22Rv1 (cell line): ENCODE data around the gene SLC9A7.
A peak's percentile ranks its signal among the peaks of the same experiment; 100 is the strongest.

ENCODE experiments used
- H3K27ac ChIP-seq: fragments of 450-650 bp; 2 replicates; pipeline ENCODE4 v1.5.1; 2017
- ZFX ChIP-seq: fragments of 450-650 bp; IDR thresholded peaks from 2 replicates; pipeline ENCODE4 v1.6.1; 2017; ENCODE audit warnings: antibody characterized with exemption, borderline replicate concordance
- TF ChIP-seq, protein P1 (sequence below): fragments of 450-650 bp; IDR thresholded peaks from 2 replicates; pipeline ENCODE4 v1.5.1; 2017; ENCODE audit warnings: mild to moderate bottlenecking

SLC9A7 gene

GRCh38 chrX:46624090-46624786 is 134.7 kb downstream of the SLC9A7 start:
- no peak for TF ChIP-seq ZFX
- TF ChIP-seq, protein P1, sequence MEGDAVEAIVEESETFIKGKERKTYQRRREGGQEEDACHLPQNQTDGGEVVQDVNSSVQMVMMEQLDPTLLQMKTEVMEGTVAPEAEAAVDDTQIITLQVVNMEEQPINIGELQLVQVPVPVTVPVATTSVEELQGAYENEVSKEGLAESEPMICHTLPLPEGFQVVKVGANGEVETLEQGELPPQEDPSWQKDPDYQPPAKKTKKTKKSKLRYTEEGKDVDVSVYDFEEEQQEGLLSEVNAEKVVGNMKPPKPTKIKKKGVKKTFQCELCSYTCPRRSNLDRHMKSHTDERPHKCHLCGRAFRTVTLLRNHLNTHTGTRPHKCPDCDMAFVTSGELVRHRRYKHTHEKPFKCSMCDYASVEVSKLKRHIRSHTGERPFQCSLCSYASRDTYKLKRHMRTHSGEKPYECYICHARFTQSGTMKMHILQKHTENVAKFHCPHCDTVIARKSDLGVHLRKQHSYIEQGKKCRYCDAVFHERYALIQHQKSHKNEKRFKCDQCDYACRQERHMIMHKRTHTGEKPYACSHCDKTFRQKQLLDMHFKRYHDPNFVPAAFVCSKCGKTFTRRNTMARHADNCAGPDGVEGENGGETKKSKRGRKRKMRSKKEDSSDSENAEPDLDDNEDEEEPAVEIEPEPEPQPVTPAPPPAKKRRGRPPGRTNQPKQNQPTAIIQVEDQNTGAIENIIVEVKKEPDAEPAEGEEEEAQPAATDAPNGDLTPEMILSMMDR: no peak
- peak overlapping the region; percentile 58 for H3K27ac ChIP-seq

DNA sequence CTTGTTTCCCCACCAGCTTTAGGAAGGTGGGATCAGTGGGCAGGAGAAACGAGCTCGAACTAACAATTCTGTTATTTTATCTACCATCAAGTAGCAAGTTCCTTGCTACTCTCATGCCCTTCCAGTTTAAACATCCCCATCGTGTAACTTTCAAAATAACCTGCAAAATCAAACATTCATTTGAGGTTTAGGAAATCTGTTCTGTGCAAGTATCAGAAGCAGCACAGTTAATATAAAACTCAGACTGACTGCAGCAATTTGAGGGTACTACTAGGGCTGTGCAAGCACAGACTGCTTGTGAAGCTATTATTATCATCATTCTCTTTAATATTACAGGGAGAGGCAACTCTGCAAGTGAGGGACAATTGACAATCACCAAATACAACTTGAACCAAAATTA is 137.3 kb downstream of the SLC9A7 start:
- TF ChIP-seq, protein P1: no peak
- no peak for TF ChIP-seq ZFX
- no peak overlapping the region for H3K27ac ChIP-seq

DNA sequence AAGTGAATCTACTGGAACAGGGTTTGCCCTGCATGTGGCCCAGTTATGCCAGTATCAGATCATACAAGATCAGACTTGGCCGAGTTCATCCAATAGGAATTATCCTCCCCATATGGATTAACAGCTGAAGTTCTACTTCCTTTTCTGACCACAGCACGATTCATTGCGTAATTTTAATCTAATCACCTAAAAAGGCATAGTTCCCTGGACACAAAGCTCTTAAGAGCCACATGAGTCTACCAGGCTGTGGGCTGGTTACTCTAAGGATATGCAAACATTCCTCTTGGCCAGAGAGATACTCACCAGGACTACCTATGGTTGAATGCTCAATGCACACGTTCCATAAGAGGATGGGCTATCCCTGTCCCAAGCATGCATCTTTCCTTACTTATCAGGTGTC is 138.4 kb downstream of the SLC9A7 start:
- H3K27ac ChIP-seq: no peak overlapping the region
- no peak for TF ChIP-seq ZFX
- TF ChIP-seq, protein P1: no peak

DNA sequence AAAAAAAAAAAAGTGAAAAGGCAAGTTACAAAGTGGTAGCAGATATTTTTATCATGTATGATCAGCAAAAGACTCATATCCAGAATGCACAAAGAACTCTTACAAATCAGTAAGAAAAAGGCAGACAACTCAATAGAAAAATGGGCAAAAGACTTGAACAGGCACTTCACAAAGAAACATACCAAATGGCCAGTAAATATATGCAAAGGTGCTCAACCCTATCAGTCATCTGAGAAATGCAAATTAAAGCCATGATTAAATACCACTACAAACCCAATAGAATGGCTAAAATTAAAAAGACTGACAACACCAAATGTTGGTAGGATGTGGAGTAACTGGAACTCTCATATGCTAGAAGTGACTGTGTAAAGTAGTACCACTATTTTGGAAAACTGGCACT is 140.0 kb downstream of the SLC9A7 start:
- H3K27ac ChIP-seq: no peak overlapping the region
- no peak for TF ChIP-seq ZFX
- TF ChIP-seq, protein P1: no peak

GRCh38 chrX:46617906-46618305 is 141.0 kb downstream of the SLC9A7 start:
- TF ChIP-seq, protein P1: no peak
- TF ChIP-seq ZFX: no peak

DNA sequence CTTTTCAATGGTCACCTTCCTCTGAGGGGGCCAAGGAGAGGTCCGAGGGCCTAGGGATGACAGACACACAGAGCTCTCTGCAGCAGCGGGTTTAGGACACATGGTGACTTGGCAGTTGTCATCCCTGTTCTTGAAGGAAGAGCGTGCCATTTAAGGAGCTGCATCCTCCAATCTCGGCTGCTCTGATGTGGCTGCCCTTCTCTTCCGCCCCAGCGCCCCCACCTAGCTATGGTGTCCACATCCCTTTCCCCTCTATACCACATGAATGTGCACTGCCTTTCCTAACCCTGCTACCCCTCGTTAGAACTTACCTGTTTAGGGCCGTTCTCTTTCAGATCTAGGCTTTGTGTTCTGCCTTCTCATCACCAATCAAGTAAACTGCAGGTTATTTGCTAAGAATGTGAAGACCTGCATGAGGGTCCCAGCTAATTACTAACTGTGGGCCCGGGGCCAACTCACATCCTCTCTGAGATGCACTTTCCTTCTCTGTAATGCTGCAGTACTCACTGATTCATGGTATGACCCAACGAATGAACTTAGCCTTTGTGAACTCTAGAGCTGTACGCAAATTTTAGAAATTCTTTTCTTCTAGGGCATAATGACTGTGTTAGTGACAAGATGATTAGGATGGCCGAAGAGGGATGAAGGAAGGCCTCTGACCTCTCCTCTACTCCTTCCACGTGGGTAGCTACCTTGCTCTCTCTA is 147.1 kb downstream of the SLC9A7 start:
- TF ChIP-seq ZFX: no peak
- TF ChIP-seq, protein P1: no peak
- no peak overlapping the region for H3K27ac ChIP-seq

More at GRCh38 chrX:46617906-46618305, 141.0 kb downstream of the SLC9A7 start:
- no peak overlapping the region for H3K27ac ChIP-seq

DNA sequence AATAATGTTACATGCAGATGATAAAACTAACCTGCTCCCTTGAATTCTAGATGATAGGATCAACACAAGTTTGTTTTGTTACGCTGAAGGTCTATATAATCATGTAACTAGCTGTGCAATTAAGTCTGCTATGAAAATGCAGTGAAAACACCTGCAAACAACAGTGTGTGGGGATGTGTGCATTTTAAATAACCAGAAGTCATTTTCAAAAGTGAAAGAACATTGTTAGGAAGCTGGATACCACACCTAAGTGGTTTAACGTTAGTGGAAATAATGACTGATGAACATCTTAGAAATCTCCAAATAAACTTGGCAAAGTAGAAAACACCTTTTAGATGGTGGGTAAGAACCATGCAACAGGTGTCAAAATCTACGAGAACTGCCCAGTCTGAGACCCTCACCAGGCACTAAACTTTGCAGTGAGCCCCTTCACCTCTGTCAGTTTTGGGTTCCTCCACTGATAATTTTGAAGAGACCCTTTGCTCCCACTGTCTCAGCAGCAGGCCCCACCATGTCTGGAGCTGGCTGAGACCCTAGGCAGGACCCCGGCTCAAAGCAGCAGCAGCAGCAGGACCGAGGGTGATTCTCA is 148.8 kb downstream of the SLC9A7 start:
- H3K27ac ChIP-seq: no peak overlapping the region
- TF ChIP-seq, protein P1: no peak
- TF ChIP-seq ZFX: no peak
